Left ventricle myocardium inferior (tissue), 1 donor: ENCODE measurements around the gene THRAP3. TPM values are rescaled to one million over a fixed set of nuclear protein-coding genes. Genes with fewer than 3 reads are reported as not detected.

Experiments used
- DNase-seq: peaks from one replicate; pipeline ENCODE4 v3.0.0-alpha.2; 2020
- H3K27ac ChIP-seq: fragments of 200-600 bp; replicated peaks from 2 replicates; pipeline ENCODE4 v1.8.0; 2021
- H3K27me3 ChIP-seq: fragments of 200-600 bp; 2 replicates; pipeline ENCODE4 v1.8.0; 2021; ENCODE audit warnings: low read depth
- H3K36me3 ChIP-seq: fragments of 200-600 bp; 2 replicates; pipeline ENCODE4 v1.8.0; 2021
- H3K4me1 ChIP-seq: fragments of 200-600 bp; 2 replicates; pipeline ENCODE4 v1.8.0; 2021
- H3K4me3 ChIP-seq: fragments of 200-600 bp; 2 replicates; pipeline ENCODE4 v1.8.0; 2021; ENCODE audit warnings: mild to moderate bottlenecking, moderate library complexity
- H3K9me3 ChIP-seq: fragments of 200-600 bp; replicated peaks from 2 replicates; pipeline ENCODE4 v1.8.0; 2021
- intact Hi-C: fragments of 100-400 bp; cut with micrococcal nuclease; formaldehyde crosslinking; loops from one replicate; pipeline ENCODE4 v1.11.0; 2022
- total RNA-seq: library from RNA; stranded (reverse); fragmentation: NEBNext Ultra II Directional; extraction: Animal tissue kit (Norgen Biotek cat#: 25700); gene quantifications from one replicate; pipeline ENCODE4 v1.2.1, GENCODE V29; 2021
- TF ChIP-seq, protein P1 (sequence below): fragments of 200-600 bp; IDR thresholded peaks from 2 replicates; pipeline ENCODE4 v1.8.0; 2021; ENCODE audit warnings: antibody characterized with exemption, mild to moderate bottlenecking, borderline replicate concordance
- donor health status: DM: no; HTN: yes; CAD: no; lungs with severe emphysema.

Gene THRAP3
- total RNA-seq, 1 donor from 2014 or later = 59.0 TPM

DNA sequence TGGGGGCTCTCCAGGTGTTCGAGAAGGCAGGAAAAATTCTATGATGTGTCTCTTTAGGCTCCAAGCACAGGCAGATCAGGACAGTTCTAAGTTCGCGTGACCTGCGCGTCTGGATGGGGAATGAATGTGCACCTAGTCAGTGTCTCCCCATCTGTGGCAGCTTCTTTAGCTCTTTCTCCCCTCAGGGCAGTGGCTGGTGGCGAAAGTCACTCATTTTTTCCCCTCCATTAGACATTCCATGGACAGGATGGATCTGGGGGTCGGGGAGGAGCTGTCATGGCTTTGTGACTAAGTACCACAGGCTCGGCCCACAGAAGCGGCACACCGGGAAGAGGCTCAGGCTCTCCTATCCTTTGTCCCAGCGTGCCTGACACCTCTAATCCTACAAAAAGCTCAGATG is 130.2 kb downstream of the THRAP3 start:
- peaks cover 45% of the 10 kb centered on the region for H3K4me1 ChIP-seq
- H3K36me3 ChIP-seq = peaks cover 67% of the 10 kb centered on the region
- no peaks in the 10 kb centered on the region for H3K27me3 ChIP-seq
- no peak for DNase-seq
- no peak overlapping the region for H3K27ac ChIP-seq
- H3K9me3 ChIP-seq = no peaks in the 10 kb centered on the region
- TF ChIP-seq, protein P1, sequence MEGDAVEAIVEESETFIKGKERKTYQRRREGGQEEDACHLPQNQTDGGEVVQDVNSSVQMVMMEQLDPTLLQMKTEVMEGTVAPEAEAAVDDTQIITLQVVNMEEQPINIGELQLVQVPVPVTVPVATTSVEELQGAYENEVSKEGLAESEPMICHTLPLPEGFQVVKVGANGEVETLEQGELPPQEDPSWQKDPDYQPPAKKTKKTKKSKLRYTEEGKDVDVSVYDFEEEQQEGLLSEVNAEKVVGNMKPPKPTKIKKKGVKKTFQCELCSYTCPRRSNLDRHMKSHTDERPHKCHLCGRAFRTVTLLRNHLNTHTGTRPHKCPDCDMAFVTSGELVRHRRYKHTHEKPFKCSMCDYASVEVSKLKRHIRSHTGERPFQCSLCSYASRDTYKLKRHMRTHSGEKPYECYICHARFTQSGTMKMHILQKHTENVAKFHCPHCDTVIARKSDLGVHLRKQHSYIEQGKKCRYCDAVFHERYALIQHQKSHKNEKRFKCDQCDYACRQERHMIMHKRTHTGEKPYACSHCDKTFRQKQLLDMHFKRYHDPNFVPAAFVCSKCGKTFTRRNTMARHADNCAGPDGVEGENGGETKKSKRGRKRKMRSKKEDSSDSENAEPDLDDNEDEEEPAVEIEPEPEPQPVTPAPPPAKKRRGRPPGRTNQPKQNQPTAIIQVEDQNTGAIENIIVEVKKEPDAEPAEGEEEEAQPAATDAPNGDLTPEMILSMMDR = no peak
- H3K4me3 ChIP-seq = no peak overlapping the region
- intact Hi-C loops = no loop called here

Other genes starting within 250 kb of the THRAP3 start
- gene TEKT2, start 140.3 kb upstream of the THRAP3 start, total RNA-seq = not detected
- 17.8 TPM for gene ADPRS, start 135.6 kb upstream of the THRAP3 start, total RNA-seq
- 1.2 TPM for gene COL8A2, start 99.2 kb upstream of the THRAP3 start, total RNA-seq
- gene TRAPPC3, start 75.0 kb upstream of the THRAP3 start, total RNA-seq = 54.6 TPM
- gene MAP7D1, start 68.3 kb upstream of the THRAP3 start, total RNA-seq = 363 TPM
- gene SH3D21, start 81.9 kb downstream of the THRAP3 start, total RNA-seq = 1.9 TPM
- 10.6 TPM for gene EVA1B, start 99.2 kb downstream of the THRAP3 start, total RNA-seq
- gene STK40, start 161.5 kb downstream of the THRAP3 start, total RNA-seq = 69.8 TPM
- 53.6 TPM for gene LSM10, start 173.5 kb downstream of the THRAP3 start, total RNA-seq
- gene OSCP1, start 226.0 kb downstream of the THRAP3 start, total RNA-seq = 7.1 TPM
- 108 TPM for gene MRPS15, start 239.9 kb downstream of the THRAP3 start, total RNA-seq